Nephron progenitor cell (in vitro differentiated cells): Measurements from ENCODE around the gene FCAMR.
"Not testable (repeated sequence)": the region's sequence is repeated elsewhere in the genome, so short reads cannot be mapped to it uniquely, and the experiment has no call there.

ENCODE experiments used
- DNase-seq: peaks from one replicate; pipeline ENCODE4 v3.0.0; 2021
- H3K27ac Mint-ChIP-seq: 2 replicates; pipeline ENCODE4 v1.8.0; 2021; ENCODE audit warnings: mild to moderate bottlenecking, moderate library complexity, mixed read lengths
- H3K27me3 Mint-ChIP-seq: 2 replicates; pipeline ENCODE4 v1.8.0; 2021; ENCODE audit warnings: mild to moderate bottlenecking, low read depth, mixed read lengths; ENCODE audit not compliant: poor library complexity
- H3K36me3 Mint-ChIP-seq: 2 replicates; pipeline ENCODE4 v1.8.0; 2021; ENCODE audit warnings: low read depth, mixed read lengths
- H3K4me1 Mint-ChIP-seq: 2 replicates; pipeline ENCODE4 v1.8.0; 2021; ENCODE audit warnings: mixed read lengths
- H3K4me3 Mint-ChIP-seq: 2 replicates; pipeline ENCODE4 v1.8.0; 2021; ENCODE audit warnings: mild to moderate bottlenecking, moderate library complexity, mixed read lengths
- H3K9me3 Mint-ChIP-seq: 2 replicates; pipeline ENCODE4 v1.8.0; 2021; ENCODE audit warnings: mild to moderate bottlenecking, moderate library complexity, mixed read lengths
- CTCF ChIP-seq: fragments of 200-600 bp; sonication (generic); IDR thresholded peaks from 2 replicates; pipeline ENCODE4 v1.5.0; 2021; ENCODE audit warnings: antibody characterized with exemption

Gene FCAMR

GRCh38 chr1:206926286-206926685 lies 44.0 kb downstream of the FCAMR start:
- Mint-ChIP-seq H3K4me1 (peaks cover 8% of the 10 kb centered on the region), H3K36me3 (no peaks in the 10 kb centered on the region), H3K4me3 (no peak overlapping the region), H3K27ac (no peak overlapping the region), H3K27me3 (peaks cover 8% of the 10 kb centered on the region), H3K9me3 (no peaks in the 10 kb centered on the region)
- no peak for DNase-seq
- TF ChIP-seq CTCF = no peak

- Mint-ChIP-seq H3K4me1 (peaks cover 5% of the 10 kb centered on the region), H3K36me3 (no peaks in the 10 kb centered on the region), H3K27me3 (peaks cover 7% of the 10 kb centered on the region), H3K9me3 (no peaks in the 10 kb centered on the region), H3K4me3 (no peak overlapping the region), H3K27ac (no peak overlapping the region)
- DNase-seq = no peak
- no peak for TF ChIP-seq CTCF
Measured at GRCh38 chr1:206925106-206925736, 45.0 kb downstream of the FCAMR start.

- DNase-seq = no peak
- Mint-ChIP-seq H3K4me3 (no peak overlapping the region), H3K27me3 (peaks cover 2% of the 10 kb centered on the region), H3K36me3 (no peaks in the 10 kb centered on the region), H3K27ac (no peak overlapping the region), H3K9me3 (no peaks in the 10 kb centered on the region), H3K4me1 (peaks cover 3% of the 10 kb centered on the region)
- TF ChIP-seq CTCF = no peak
Measured at GRCh38 chr1:206924592-206925105, 45.6 kb downstream of the FCAMR start.

GRCh38 chr1:206923961-206924557 lies 46.2 kb downstream of the FCAMR start:
- not testable (repeated sequence) for H3K4me3 Mint-ChIP-seq, H3K27me3 Mint-ChIP-seq, H3K9me3 Mint-ChIP-seq

GRCh38 chr1:206923009-206923960 lies 47.0 kb downstream of the FCAMR start:
- H3K27ac Mint-ChIP-seq = no peak overlapping the region
- H3K36me3 Mint-ChIP-seq = no peaks in the 10 kb centered on the region
- no peak overlapping the region for H3K4me3 Mint-ChIP-seq
- peaks cover under 1% of the 10 kb centered on the region for H3K27me3 Mint-ChIP-seq
- TF ChIP-seq CTCF = no peak
- no peaks in the 10 kb centered on the region for H3K4me1 Mint-ChIP-seq
- no peak for DNase-seq
- H3K9me3 Mint-ChIP-seq = no peaks in the 10 kb centered on the region

More at GRCh38 chr1:206923961-206924557, 46.2 kb downstream of the FCAMR start:
- not testable (repeated sequence) for H3K27ac Mint-ChIP-seq, H3K4me1 Mint-ChIP-seq, H3K36me3 Mint-ChIP-seq, DNase-seq

GRCh38 chr1:206922524-206922923 lies 47.7 kb downstream of the FCAMR start:
- H3K4me3 Mint-ChIP-seq = no peak overlapping the region
- peaks cover 3% of the 10 kb centered on the region for H3K27me3 Mint-ChIP-seq

More at GRCh38 chr1:206922524-206922923, 47.7 kb downstream of the FCAMR start:
- H3K36me3 Mint-ChIP-seq = no peaks in the 10 kb centered on the region
- no peaks in the 10 kb centered on the region for H3K4me1 Mint-ChIP-seq
- H3K27ac Mint-ChIP-seq = no peak overlapping the region
- DNase-seq = no peak
- no peak for TF ChIP-seq CTCF
- no peaks in the 10 kb centered on the region for H3K9me3 Mint-ChIP-seq
